HCT116 (cell line): ENCODE data around the gene SLC25A53. TPM values are rescaled to one million over a fixed set of nuclear protein-coding genes. Genes with fewer than 3 reads are reported as not detected.

Experiments
- ATAC-seq: fragments of 200-7000 bp; cut with Tn5 transposase; 2 replicates; pipeline ENCODE4 v1.9.1; 2020; ENCODE audit warnings: mild to moderate bottlenecking, moderate library complexity
- BruUV-seq: library from RNA; stranded (reverse); fragments of 400-500 nt; replicated peaks from 2 replicates; lab custom pipeline; 2021; lab: Mats Ljungman, UMichigan
- CTCF ChIA-PET: fragments of 300-600 bp; sonication (Branson Sonifier 250); formaldehyde crosslinking; loops from one replicate; lab custom pipeline; 2021; ENCODE audit warnings: antibody characterized with exemption; lab: Charles Lee
- POLR2A ChIA-PET: fragments of 300-600, 350-600 bp; sonication (Branson Sonifier 250); formaldehyde crosslinking; loops from one replicate; lab custom pipeline; 2021; ENCODE audit warnings: antibody characterized with exemption; lab: Charles Lee
- RAD21 ChIA-PET, 2 experiments: fragments of 300-600 bp; sonication (Branson Sonifier 250); formaldehyde crosslinking; loops; one replicate each; lab custom pipeline; 2023; ENCODE audit warnings: low total read pairs in 2 of 2; ENCODE audit not compliant: uncharacterized antibody in 2 of 2, unreplicated experiment in 2 of 2, low non-redundant PET in 1 of 2; lab: Charles Lee
- DNase-seq: peaks from one replicate; pipeline ENCODE4 v3.0.0-alpha.2; 2010; ENCODE audit warnings: low read depth, low spot score
- H2AFZ ChIP-seq: fragments of 200-600 bp; shearing (Covaris generic), sonication (generic); 2 replicates; pipeline ENCODE4 v1.6.1; 2017; ENCODE audit warnings: low read depth, mixed run types, mixed read lengths, antibody characterized with exemption, low read length; ENCODE audit not compliant: poor library complexity, severe bottlenecking
- H3K27ac ChIP-seq: 2 replicates; pipeline ENCODE4 v1.5.1; 2012; ENCODE audit warnings: low read depth, low read length
- H3K27me3 ChIP-seq: fragments of 200-600 bp; sonication (generic); 2 replicates; pipeline ENCODE4 v1.6.1; 2016; ENCODE audit warnings: mixed run types, low read length, mixed read lengths; ENCODE audit not compliant: insufficient read depth
- H3K36me3 ChIP-seq, 2 experiments: fragments of 200-500 bp in 1 of 2; fragments of 200-600 bp in 1 of 2; sonication (Bioruptor generic) in 1 of 2; sonication (generic) in 1 of 2; 2 replicates each; pipeline versions ENCODE4 v1.5.1 to v1.6.1; 2014 to 2016; ENCODE audit warnings: low read length in 2 of 2, inconsistent platforms in 1 of 2, mixed read lengths in 1 of 2, mixed run types in 1 of 2; ENCODE audit not compliant: insufficient read depth in 2 of 2, control insufficient read depth in 1 of 2
- H3K4me1 ChIP-seq, 2 experiments: fragments of 200-600 bp in 1 of 2; sonication (generic) in 1 of 2; 2 replicates each; pipeline versions ENCODE4 v1.5.1 to v1.6.1; 2012 to 2017; ENCODE audit warnings: low read length in 2 of 2, inconsistent platforms in 1 of 2, mild to moderate bottlenecking in 1 of 2, mixed read lengths in 1 of 2, mixed run types in 1 of 2, moderate library complexity in 1 of 2; ENCODE audit not compliant: insufficient read depth in 2 of 2, control insufficient read depth in 1 of 2
- H3K4me2 ChIP-seq: fragments of 200-600 bp; sonication (generic); 2 replicates; pipeline ENCODE4 v1.6.1; 2017; ENCODE audit warnings: mixed run types, low read length, mixed read lengths
- H3K4me3 ChIP-seq, 2 experiments: fragments of 200-600 bp in 1 of 2; sonication (generic) in 1 of 2; replicated peaks in 1 of 2; 2 replicates each; pipeline ENCODE4 v1.5.1; 2011 to 2016; ENCODE audit warnings: low read length in 2 of 2, control low read depth in 1 of 2, low read depth in 1 of 2, mild to moderate bottlenecking in 1 of 2, mixed read lengths in 1 of 2, mixed run types in 1 of 2
- H3K79me2 ChIP-seq: fragments of 200-600 bp; sonication (generic); 2 replicates; pipeline ENCODE4 v1.6.1; 2017; ENCODE audit warnings: mild to moderate bottlenecking, mixed run types, low read length, moderate library complexity, mixed read lengths; ENCODE audit not compliant: insufficient read depth
- H3K9ac ChIP-seq: fragments of 200-600 bp; sonication (generic); 2 replicates; pipeline ENCODE4 v1.6.1; 2016; ENCODE audit warnings: low read length, mixed read lengths
- H3K9me2 ChIP-seq: fragments of 200-600 bp; sonication (generic), shearing (Covaris generic); 2 replicates; pipeline ENCODE4 v1.6.1; 2017; ENCODE audit warnings: mixed run types, mild to moderate bottlenecking, moderate library complexity; ENCODE audit not compliant: insufficient read depth
- H3K9me3 ChIP-seq, 2 experiments: fragments of 200-500 bp in 1 of 2; fragments of 200-600 bp in 1 of 2; sonication (Bioruptor generic) in 1 of 2; sonication (generic) in 1 of 2; 2 replicates each; pipeline ENCODE4 v1.6.1; 2014 to 2017; ENCODE audit warnings: low read length in 2 of 2, mixed read lengths in 2 of 2, inconsistent platforms in 1 of 2, low read depth in 1 of 2, mild to moderate bottlenecking in 1 of 2, mixed run types in 1 of 2, moderate library complexity in 1 of 2; ENCODE audit not compliant: control insufficient read depth in 1 of 2, insufficient read depth in 1 of 2
- H4K20me1 ChIP-seq: fragments of 200-600 bp; sonication (generic), shearing (Covaris generic); 2 replicates; pipeline ENCODE4 v1.6.1; 2017; ENCODE audit warnings: mixed run types, mild to moderate bottlenecking, moderate library complexity; ENCODE audit not compliant: insufficient read depth
- EGR1 ChIP-seq: IDR thresholded peaks from 2 replicates; pipeline ENCODE4 v1.6.1; 2012; ENCODE audit warnings: low read depth
- ELF1 ChIP-seq: IDR thresholded peaks from 2 replicates; pipeline ENCODE4 v1.6.1; 2012; ENCODE audit warnings: low read depth, borderline replicate concordance
- EZH2 ChIP-seq: fragments of 200-600 bp; sonication (generic); IDR thresholded peaks from 2 replicates; pipeline ENCODE4 v1.6.1; 2017; ENCODE audit warnings: antibody characterized with exemption, mixed run types
- JUND ChIP-seq: IDR thresholded peaks from 2 replicates; pipeline ENCODE4 v1.6.1; 2012
- POLR2AphosphoS5 ChIP-seq: IDR thresholded peaks from 2 replicates; pipeline ENCODE4 v1.6.1; 2011; ENCODE audit warnings: mild to moderate bottlenecking, low read depth, low read length, moderate library complexity
- RAD21 ChIP-seq: IDR thresholded peaks from 2 replicates; pipeline ENCODE4 v1.6.1; 2012; ENCODE audit warnings: low read depth, mild to moderate bottlenecking
- SP1 ChIP-seq: IDR thresholded peaks from 2 replicates; pipeline ENCODE4 v1.6.1; 2012; ENCODE audit warnings: low read depth
- SRF ChIP-seq: IDR thresholded peaks from 2 replicates; pipeline ENCODE4 v1.6.1; 2012; ENCODE audit warnings: low read depth
- TCF7L2 ChIP-seq: IDR thresholded peaks from 2 replicates; pipeline ENCODE4 v1.7.0; 2011; ENCODE audit warnings: borderline replicate concordance, inconsistent platforms; ENCODE audit not compliant: insufficient read depth, insufficient read length; ENCODE audit errors: extremely low read depth
- YY1 ChIP-seq: IDR thresholded peaks from 2 replicates; pipeline ENCODE4 v1.6.1; 2011; ENCODE audit warnings: low read length, low read depth, moderate library complexity, mild to moderate bottlenecking; ENCODE audit not compliant: insufficient replicate concordance; ENCODE audit errors: extremely low read depth
- ZFX ChIP-seq: fragments of 450-650 bp; IDR thresholded peaks from 2 replicates; pipeline ENCODE4 v1.6.1; 2017
- intact Hi-C: fragments of 100-400 bp; cut with micrococcal nuclease; formaldehyde crosslinking; loops from 2 replicates; pipeline ENCODE4 v1.10.0; 2022
- total RNA-seq: library from RNA; stranded (reverse); gene quantifications from one replicate; pipeline ENCODE4 v1.2.1, GENCODE V29; 2021; ENCODE audit not compliant: unreplicated experiment
- TF ChIP-seq, protein P1 (sequence below): IDR thresholded peaks from 2 replicates; pipeline ENCODE4 v1.6.1; 2012; ENCODE audit warnings: low read depth
- TF ChIP-seq, protein P2 (sequence below), 3 experiments: fragments of 200-600 bp in 1 of 3; sonication (generic) in 1 of 3; IDR thresholded peaks in 2 of 3; conservative IDR thresholded peaks in 1 of 3; 2 replicates each; pipeline ENCODE4 v1.5.1; 2012 to 2017; ENCODE audit warnings: low read depth in 2 of 3, low read length in 2 of 3, antibody characterized with exemption in 1 of 3, borderline replicate concordance in 1 of 3, control low read depth in 1 of 3, mild to moderate bottlenecking in 1 of 3, mixed read lengths in 1 of 3, mixed run types in 1 of 3, moderate library complexity in 1 of 3; ENCODE audit not compliant: insufficient read depth in 1 of 3
- TF ChIP-seq, protein P3 (sequence below): IDR thresholded peaks from 2 replicates; pipeline ENCODE4 v1.6.1; 2011; ENCODE audit warnings: mild to moderate bottlenecking, low read length, moderate library complexity; ENCODE audit not compliant: insufficient replicate concordance; ENCODE audit errors: extremely low read depth
- TF ChIP-seq, protein P4 (sequence below): IDR thresholded peaks from 2 replicates; pipeline ENCODE4 v1.6.1; 2012

Gene SLC25A53
- total RNA-seq, 1 experiment from 2014 or later, result 3.4 TPM

DNA sequence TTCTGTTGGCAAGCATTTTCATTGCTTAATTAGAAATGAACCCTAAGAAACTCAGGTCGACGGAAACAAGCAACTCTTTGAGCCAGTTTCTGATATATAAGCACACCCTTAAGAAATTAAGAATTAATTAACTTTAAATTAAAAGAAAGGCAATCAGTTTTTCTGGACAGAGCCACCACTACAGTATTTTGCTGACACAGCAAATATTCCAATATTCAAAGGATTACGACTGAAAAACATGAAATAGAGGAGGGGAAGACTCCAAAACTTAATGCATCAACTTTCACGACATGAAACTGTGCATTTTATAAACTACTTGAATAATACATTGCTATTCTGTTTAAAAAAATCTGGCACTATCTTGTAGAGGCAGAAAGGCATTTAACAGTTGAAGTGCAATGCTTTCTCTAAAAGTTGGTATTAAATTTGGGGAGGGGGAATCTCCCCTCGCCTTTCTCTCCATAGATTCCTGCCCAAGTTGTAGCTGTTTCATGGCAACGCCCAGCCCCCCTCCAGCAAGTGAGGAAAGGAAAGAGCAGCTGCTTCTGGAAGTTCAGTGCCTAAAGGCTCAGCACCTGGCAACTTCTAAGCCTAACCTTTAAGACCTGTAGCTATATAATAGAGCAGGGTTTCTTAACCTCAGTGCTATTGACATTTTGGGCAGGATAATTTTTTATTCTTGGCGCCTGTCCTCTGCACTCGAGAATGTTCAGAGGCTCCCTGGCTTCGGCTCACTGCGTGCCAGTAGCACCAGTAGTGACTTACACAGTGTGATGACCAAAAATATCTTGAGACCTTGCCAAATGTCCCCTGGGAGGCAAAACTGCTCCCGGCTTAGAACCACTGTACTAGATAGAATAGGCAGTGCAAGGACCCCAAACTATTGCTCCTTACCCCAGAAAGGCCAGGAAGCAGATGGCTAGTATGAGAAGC, 51.2 kb downstream of the SLC25A53 start:
- no peak overlapping the region for H3K4me2 ChIP-seq
- no TSS peak for BruUV-seq
- intact Hi-C loops, result no loop called here
- H3K4me1 ChIP-seq, result no peaks in the 10 kb centered on the region
- H3K27me3 ChIP-seq, result peaks cover 11% of the 10 kb centered on the region
- H3K79me2 ChIP-seq, result no peaks in the 10 kb centered on the region
- no peaks in the 10 kb centered on the region for H3K9me2 ChIP-seq
- no peak overlapping the region for H2AFZ ChIP-seq
- H3K36me3 ChIP-seq, result no peaks in the 10 kb centered on the region
- no peak overlapping the region for H3K4me3 ChIP-seq
- TF ChIP-seq SRF (no peak), POLR2AphosphoS5 (no peak), SP1 (no peak), ZFX (no peak), TCF7L2 (no peak), JUND (no peak), EGR1 (no peak), YY1 (no peak), RAD21 (no peak), ELF1 (no peak), EZH2 (no peak)
- TF ChIP-seq, protein P1, sequence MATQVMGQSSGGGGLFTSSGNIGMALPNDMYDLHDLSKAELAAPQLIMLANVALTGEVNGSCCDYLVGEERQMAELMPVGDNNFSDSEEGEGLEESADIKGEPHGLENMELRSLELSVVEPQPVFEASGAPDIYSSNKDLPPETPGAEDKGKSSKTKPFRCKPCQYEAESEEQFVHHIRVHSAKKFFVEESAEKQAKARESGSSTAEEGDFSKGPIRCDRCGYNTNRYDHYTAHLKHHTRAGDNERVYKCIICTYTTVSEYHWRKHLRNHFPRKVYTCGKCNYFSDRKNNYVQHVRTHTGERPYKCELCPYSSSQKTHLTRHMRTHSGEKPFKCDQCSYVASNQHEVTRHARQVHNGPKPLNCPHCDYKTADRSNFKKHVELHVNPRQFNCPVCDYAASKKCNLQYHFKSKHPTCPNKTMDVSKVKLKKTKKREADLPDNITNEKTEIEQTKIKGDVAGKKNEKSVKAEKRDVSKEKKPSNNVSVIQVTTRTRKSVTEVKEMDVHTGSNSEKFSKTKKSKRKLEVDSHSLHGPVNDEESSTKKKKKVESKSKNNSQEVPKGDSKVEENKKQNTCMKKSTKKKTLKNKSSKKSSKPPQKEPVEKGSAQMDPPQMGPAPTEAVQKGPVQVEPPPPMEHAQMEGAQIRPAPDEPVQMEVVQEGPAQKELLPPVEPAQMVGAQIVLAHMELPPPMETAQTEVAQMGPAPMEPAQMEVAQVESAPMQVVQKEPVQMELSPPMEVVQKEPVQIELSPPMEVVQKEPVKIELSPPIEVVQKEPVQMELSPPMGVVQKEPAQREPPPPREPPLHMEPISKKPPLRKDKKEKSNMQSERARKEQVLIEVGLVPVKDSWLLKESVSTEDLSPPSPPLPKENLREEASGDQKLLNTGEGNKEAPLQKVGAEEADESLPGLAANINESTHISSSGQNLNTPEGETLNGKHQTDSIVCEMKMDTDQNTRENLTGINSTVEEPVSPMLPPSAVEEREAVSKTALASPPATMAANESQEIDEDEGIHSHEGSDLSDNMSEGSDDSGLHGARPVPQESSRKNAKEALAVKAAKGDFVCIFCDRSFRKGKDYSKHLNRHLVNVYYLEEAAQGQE, result no peak
- TF ChIP-seq, protein P2, sequence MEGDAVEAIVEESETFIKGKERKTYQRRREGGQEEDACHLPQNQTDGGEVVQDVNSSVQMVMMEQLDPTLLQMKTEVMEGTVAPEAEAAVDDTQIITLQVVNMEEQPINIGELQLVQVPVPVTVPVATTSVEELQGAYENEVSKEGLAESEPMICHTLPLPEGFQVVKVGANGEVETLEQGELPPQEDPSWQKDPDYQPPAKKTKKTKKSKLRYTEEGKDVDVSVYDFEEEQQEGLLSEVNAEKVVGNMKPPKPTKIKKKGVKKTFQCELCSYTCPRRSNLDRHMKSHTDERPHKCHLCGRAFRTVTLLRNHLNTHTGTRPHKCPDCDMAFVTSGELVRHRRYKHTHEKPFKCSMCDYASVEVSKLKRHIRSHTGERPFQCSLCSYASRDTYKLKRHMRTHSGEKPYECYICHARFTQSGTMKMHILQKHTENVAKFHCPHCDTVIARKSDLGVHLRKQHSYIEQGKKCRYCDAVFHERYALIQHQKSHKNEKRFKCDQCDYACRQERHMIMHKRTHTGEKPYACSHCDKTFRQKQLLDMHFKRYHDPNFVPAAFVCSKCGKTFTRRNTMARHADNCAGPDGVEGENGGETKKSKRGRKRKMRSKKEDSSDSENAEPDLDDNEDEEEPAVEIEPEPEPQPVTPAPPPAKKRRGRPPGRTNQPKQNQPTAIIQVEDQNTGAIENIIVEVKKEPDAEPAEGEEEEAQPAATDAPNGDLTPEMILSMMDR (IDR thresholded peaks at IDR 0.05 in 2 of 3, conservative IDR thresholded peaks at IDR 0.05 in 1 of 3; ENCODE audit: borderline replicate concordance in 1 of 3, insufficient read depth in 1 of 3, low read depth in 2 of 3, low read length in 2 of 3), result no peak
- TF ChIP-seq, protein P3, sequence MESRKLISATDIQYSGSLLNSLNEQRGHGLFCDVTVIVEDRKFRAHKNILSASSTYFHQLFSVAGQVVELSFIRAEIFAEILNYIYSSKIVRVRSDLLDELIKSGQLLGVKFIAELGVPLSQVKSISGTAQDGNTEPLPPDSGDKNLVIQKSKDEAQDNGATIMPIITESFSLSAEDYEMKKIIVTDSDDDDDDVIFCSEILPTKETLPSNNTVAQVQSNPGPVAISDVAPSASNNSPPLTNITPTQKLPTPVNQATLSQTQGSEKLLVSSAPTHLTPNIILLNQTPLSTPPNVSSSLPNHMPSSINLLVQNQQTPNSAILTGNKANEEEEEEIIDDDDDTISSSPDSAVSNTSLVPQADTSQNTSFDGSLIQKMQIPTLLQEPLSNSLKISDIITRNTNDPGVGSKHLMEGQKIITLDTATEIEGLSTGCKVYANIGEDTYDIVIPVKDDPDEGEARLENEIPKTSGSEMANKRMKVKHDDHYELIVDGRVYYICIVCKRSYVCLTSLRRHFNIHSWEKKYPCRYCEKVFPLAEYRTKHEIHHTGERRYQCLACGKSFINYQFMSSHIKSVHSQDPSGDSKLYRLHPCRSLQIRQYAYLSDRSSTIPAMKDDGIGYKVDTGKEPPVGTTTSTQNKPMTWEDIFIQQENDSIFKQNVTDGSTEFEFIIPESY, result no peak
- TF ChIP-seq, protein P4, sequence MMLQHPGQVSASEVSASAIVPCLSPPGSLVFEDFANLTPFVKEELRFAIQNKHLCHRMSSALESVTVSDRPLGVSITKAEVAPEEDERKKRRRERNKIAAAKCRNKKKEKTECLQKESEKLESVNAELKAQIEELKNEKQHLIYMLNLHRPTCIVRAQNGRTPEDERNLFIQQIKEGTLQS, result no peak
- TF ChIP-seq, all 23 proteins: peak for 0
- Histone ChIP-seq H3K9me3 (no peaks in the 10 kb centered on the region), H3K9ac (no peak overlapping the region), H3K27ac (no peak overlapping the region), H4K20me1 (no peaks in the 10 kb centered on the region)
- DNase-seq (no peak), ATAC-seq (no peak)
- ChIA-PET POLR2A (no interaction called here), RAD21 (no interaction called here), CTCF (no interaction called here)
